Endodermal cell (in vitro differentiated cells): Measurements from ENCODE around the gene ABCC6. TPM values are rescaled to one million over a fixed set of nuclear protein-coding genes. Genes with fewer than 3 reads are reported as not detected.

Source experiments
- DNase-seq: peaks from one replicate; pipeline ENCODE4 v3.0.0-alpha.2; 2017
- H3K27ac ChIP-seq: 2 replicates; pipeline ENCODE4 v1.5.1; 2013; ENCODE audit warnings: mild to moderate bottlenecking, low read depth, low read length, moderate library complexity
- H3K27me3 ChIP-seq: 2 replicates; pipeline ENCODE4 v1.6.1; 2013; ENCODE audit warnings: mild to moderate bottlenecking, low read length, moderate library complexity; ENCODE audit not compliant: insufficient read depth, control insufficient read depth, poor library complexity, severe bottlenecking
- H3K36me3 ChIP-seq: 2 replicates; pipeline ENCODE4 v1.7.0; 2013; ENCODE audit warnings: mild to moderate bottlenecking, low read length, moderate library complexity; ENCODE audit not compliant: control insufficient read depth, insufficient read depth
- H3K4me1 ChIP-seq: one replicate; pipeline ENCODE4 v1.7.0; 2013; ENCODE audit warnings: low read length; ENCODE audit not compliant: control insufficient read depth, insufficient read depth
- H3K4me3 ChIP-seq: 2 replicates; pipeline ENCODE4 v1.5.1; 2013; ENCODE audit warnings: mild to moderate bottlenecking, low read length, moderate library complexity
- H3K9ac ChIP-seq: 2 replicates; pipeline ENCODE4 v1.6.1; 2013; ENCODE audit warnings: mild to moderate bottlenecking, low read length, moderate library complexity; ENCODE audit not compliant: poor library complexity, severe bottlenecking; ENCODE audit errors: extremely low read depth
- H3K9me3 ChIP-seq: 2 replicates; pipeline ENCODE4 v1.6.1; 2013; ENCODE audit warnings: mild to moderate bottlenecking, low read length, moderate library complexity; ENCODE audit not compliant: control insufficient read depth
- H3K27ac Mint-ChIP-seq: 2 replicates; pipeline ENCODE4 v1.8.0; 2020; ENCODE audit warnings: mixed read lengths
- H3K27me3 Mint-ChIP-seq: 2 replicates; pipeline ENCODE4 v1.8.0; 2021; ENCODE audit warnings: mild to moderate bottlenecking, mixed read lengths; ENCODE audit not compliant: insufficient read depth
- H3K36me3 Mint-ChIP-seq: 2 replicates; pipeline ENCODE4 v1.8.0; 2020; ENCODE audit warnings: low read depth, mixed read lengths
- H3K4me1 Mint-ChIP-seq: 2 replicates; pipeline ENCODE4 v1.8.0; 2020; ENCODE audit warnings: mixed read lengths
- H3K4me3 Mint-ChIP-seq: 2 replicates; pipeline ENCODE4 v1.8.0; 2020; ENCODE audit warnings: mild to moderate bottlenecking, moderate library complexity, mixed read lengths
- H3K9me3 Mint-ChIP-seq: 2 replicates; pipeline ENCODE4 v1.8.0; 2020; ENCODE audit warnings: mild to moderate bottlenecking, mixed read lengths
- CTCF ChIP-seq: fragments of 200-600 bp; sonication (generic); conservative IDR thresholded peaks from 2 replicates; pipeline ENCODE4 v1.5.0; 2021; ENCODE audit warnings: antibody characterized with exemption, mild to moderate bottlenecking
- WGBS, 2 experiments: methylation state at CpG; one replicate each; pipeline versions ENCODE4 v1.1.5 to v1.1.7; 2013; ENCODE audit warnings: missing lambda C conversion rate in 2 of 2, mixed read lengths in 1 of 2; ENCODE audit not compliant: insufficient coverage in 1 of 2, insufficient read length in 1 of 2; 5-methylcytosine and 5-hydroxymethylcytosine counted together
- total RNA-seq, 2 donors: library from RNA; stranded (reverse); fragmentation: NEBNext Ultra II Directional in 1 of 2; extraction: Animal tissue kit (Norgen Biotek cat#: 25700) in 1 of 2; gene quantifications; 2 replicates in 1 of 2; 3 replicates in 1 of 2; pipeline ENCODE4 v1.2.1, GENCODE V29; 2021

Gene ABCC6
- total RNA-seq, 2 donors from 2014 or later, result 6.5 to 7.8 TPM

- Mint-ChIP-seq H3K27me3 (no peaks in the 10 kb centered on the region), H3K27ac (no peak overlapping the region), H3K9me3 (peaks cover 6% of the 10 kb centered on the region), H3K4me1 (no peaks in the 10 kb centered on the region), H3K36me3 (peaks cover 59% of the 10 kb centered on the region), H3K4me3 (no peak overlapping the region)
- no peak overlapping the region for H3K27ac ChIP-seq
- peaks cover 38% of the 10 kb centered on the region for H3K36me3 ChIP-seq
- DNase-seq, result no peak
- no peak overlapping the region for H3K9ac ChIP-seq
- H3K4me1 ChIP-seq, result no peaks in the 10 kb centered on the region
- 94 to 95% methylated on average over 4 of the region's 4 CpGs for WGBS, 2 experiments
- peaks cover 8% of the 10 kb centered on the region for H3K9me3 ChIP-seq
- TF ChIP-seq CTCF, result no peak
- no peak overlapping the region for H3K4me3 ChIP-seq
- no peaks in the 10 kb centered on the region for H3K27me3 ChIP-seq
These were observed 120.6 kb downstream of the ABCC6 start for GRCh38 chr16:16102738-16103137.

GRCh38 chr16:16101585-16101984 lies 121.7 kb downstream of the ABCC6 start:
- no peak overlapping the region for H3K4me3 ChIP-seq
- no peak overlapping the region for H3K27ac Mint-ChIP-seq
- H3K9me3 Mint-ChIP-seq, result peaks cover 6% of the 10 kb centered on the region
- no peaks in the 10 kb centered on the region for H3K27me3 ChIP-seq
- H3K27me3 Mint-ChIP-seq, result no peaks in the 10 kb centered on the region
- peaks cover 8% of the 10 kb centered on the region for H3K9me3 ChIP-seq
- H3K27ac ChIP-seq, result no peak overlapping the region
- peaks cover 41% of the 10 kb centered on the region for H3K36me3 ChIP-seq
- H3K9ac ChIP-seq, result no peak overlapping the region
- H3K4me1 Mint-ChIP-seq, result peaks cover 3% of the 10 kb centered on the region
- no peaks in the 10 kb centered on the region for H3K4me1 ChIP-seq
- WGBS, 2 experiments, result 97 to 100% methylated on average over 2 to 5 of the region's 5 CpGs
- peaks cover 59% of the 10 kb centered on the region for H3K36me3 Mint-ChIP-seq
- no peak overlapping the region for H3K4me3 Mint-ChIP-seq
- DNase-seq, result no peak
- TF ChIP-seq CTCF, result no peak

GRCh38 chr16:16100631-16101030 lies 122.7 kb downstream of the ABCC6 start:
- H3K4me1 Mint-ChIP-seq, result peaks cover 7% of the 10 kb centered on the region
- peaks cover 60% of the 10 kb centered on the region for H3K36me3 Mint-ChIP-seq
- no peak overlapping the region for H3K4me3 ChIP-seq
- H3K27ac Mint-ChIP-seq, result no peak overlapping the region
- peaks cover 8% of the 10 kb centered on the region for H3K9me3 ChIP-seq
- TF ChIP-seq CTCF, result no peak
- no peaks in the 10 kb centered on the region for H3K4me1 ChIP-seq
- peaks cover 6% of the 10 kb centered on the region for H3K9me3 Mint-ChIP-seq
- H3K36me3 ChIP-seq, result peaks cover 41% of the 10 kb centered on the region
- H3K9ac ChIP-seq, result no peak overlapping the region
- no peak overlapping the region for H3K4me3 Mint-ChIP-seq
- 94 to 97% methylated on average over 5 to 6 of the region's 8 CpGs for whole genome bisulfite sequencing, 2 experiments
- H3K27me3 Mint-ChIP-seq, result no peaks in the 10 kb centered on the region
- H3K27ac ChIP-seq, result no peak overlapping the region
- no peak for DNase-seq
- no peaks in the 10 kb centered on the region for H3K27me3 ChIP-seq
